GM15510 (cell line): ENCODE results near the gene PRDX5.
A peak's percentile ranks its signal among the peaks of the same experiment; 100 is the strongest.

Source experiments
- POLR2A ChIP-seq: IDR thresholded peaks from 3 replicates; pipeline ENCODE4 v1.6.1; 2011; ENCODE audit warnings: borderline replicate concordance; ENCODE audit not compliant: insufficient read length; ENCODE audit errors: extremely low read depth

PRDX5 gene

DNA sequence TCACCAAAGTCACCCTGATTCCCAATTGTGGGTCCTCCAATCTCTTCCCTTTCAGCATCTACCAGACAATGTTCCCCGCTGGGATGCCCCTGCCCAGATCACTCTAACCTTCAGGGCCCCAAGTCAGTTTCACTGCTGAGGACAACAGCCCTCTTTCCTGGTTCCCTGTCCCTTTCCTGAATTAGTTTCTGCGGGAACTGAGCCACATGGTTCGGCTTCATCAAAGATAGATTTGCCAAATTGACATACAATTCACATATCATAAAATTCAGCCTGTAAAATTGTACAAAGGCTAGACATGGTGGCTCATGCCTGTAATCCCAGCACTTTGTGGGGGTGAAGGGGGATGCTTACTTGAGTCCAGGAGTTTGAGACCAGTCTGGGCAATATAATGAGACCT, 10.1 kb downstream of the PRDX5 start:
- no peak for TF ChIP-seq POLR2A

DNA sequence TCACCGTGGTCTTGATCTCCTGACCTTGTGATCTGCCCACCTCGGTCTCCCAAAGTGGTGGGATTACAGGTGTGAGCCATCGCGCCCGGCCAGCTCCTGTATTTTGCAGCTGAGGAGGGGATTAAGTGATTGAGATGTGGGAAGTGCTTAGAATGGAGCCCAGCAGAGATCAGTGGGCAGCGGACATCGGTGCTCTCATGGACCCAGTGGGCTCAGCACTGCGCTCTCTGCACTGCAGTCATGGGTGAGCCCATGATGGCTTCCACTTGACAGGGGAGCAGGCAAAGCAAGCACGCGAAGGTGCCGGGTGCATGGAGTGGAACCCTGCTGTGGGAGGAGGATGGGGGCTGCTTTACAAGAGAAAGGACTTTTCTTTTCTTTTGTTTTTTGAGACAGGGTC, 13.0 kb downstream of the PRDX5 start:
- TF ChIP-seq POLR2A = no peak

- no peak for TF ChIP-seq POLR2A
These were observed 13.8 kb downstream of the PRDX5 start for GRCh38 chr11:64331569-64332371.

DNA sequence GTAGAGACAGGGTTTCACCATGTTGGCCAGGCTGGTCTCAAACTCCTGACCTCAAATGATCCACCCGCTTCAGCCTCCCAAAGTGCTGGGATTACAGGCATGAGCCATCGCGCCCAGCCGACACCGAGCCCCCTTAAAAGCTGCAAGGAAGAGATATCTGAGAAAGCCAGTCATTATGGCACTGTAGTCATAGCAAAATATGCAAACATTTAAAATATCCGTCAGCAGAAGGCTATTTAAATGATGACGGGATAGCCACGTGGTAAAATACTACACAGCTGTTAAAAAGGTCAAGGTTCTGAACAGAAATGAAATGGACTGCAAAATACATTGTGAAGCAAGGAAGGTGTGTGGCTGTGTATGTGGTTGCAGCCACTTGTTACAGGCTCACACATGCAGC, 15.6 kb downstream of the PRDX5 start:
- TF ChIP-seq POLR2A = no peak

- TF ChIP-seq POLR2A = no peak
These were observed 17.1 kb downstream of the PRDX5 start for GRCh38 chr11:64334764-64335735.

DNA sequence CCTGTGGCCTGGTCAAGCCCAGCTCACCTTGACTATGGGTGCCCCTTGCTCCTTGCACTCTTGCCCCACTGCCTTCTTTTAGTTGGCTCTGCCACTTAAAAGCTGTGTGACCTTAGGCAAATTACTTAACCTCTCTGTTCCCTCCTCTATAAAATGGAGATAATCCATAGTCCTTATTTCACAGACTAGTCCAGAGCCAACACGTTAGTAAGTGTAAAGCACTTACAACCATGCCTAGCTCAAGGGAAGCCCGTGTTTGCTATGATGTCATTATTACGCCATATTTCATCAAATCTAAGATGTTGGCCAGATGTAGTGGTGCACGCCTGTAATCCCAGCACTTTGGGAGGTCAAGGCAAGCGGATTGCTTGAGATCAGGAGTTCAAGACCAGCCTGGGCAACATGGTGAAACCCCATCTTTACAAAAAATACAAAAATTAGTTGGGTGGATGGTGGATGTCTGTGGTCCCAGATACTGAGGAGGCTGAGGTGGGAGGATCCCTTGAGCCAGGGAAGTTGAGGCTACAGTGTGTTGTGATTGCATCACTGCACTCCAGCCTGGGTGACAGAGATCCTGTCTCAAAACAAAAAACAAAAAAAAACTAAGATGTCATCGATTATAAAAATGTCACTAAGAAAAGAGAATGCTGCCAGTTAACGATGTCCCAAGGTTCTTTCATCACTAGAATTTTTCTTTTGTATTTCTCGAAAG, 19.8 kb downstream of the PRDX5 start:
- no peak for TF ChIP-seq POLR2A

- no peak for TF ChIP-seq POLR2A
These were observed 20.8 kb downstream of the PRDX5 start for GRCh38 chr11:64338716-64339115.

DNA sequence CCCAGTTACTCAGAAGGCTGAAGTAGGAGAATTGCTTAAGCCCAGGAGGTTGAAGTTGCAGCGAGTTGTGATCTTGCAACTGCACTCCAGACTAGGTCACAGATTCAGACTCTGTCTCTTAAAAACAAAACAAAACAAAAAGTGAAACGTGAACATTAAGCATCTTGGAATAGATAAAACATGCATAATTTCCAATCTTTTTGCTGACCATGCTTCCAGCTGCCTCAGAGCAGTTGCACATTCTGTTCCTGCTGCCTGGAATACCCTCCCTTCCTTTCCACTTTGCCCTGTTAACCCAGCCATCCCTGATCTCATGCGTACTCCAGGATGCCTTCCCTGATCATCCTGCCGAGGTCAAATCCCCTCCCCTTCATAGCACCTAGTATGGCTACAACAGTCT, 21.4 kb downstream of the PRDX5 start:
- no peak for TF ChIP-seq POLR2A

GRCh38 chr11:64339754-64340408, 22.0 kb downstream of the PRDX5 start, which contains the start of gene CCDC88B:
Gene CCDC88B (plus strand): TSS chr11:64340204. CDS start chr11:64340267, 63 bp downstream.
- TF ChIP-seq POLR2A = peak; percentile 72

DNA sequence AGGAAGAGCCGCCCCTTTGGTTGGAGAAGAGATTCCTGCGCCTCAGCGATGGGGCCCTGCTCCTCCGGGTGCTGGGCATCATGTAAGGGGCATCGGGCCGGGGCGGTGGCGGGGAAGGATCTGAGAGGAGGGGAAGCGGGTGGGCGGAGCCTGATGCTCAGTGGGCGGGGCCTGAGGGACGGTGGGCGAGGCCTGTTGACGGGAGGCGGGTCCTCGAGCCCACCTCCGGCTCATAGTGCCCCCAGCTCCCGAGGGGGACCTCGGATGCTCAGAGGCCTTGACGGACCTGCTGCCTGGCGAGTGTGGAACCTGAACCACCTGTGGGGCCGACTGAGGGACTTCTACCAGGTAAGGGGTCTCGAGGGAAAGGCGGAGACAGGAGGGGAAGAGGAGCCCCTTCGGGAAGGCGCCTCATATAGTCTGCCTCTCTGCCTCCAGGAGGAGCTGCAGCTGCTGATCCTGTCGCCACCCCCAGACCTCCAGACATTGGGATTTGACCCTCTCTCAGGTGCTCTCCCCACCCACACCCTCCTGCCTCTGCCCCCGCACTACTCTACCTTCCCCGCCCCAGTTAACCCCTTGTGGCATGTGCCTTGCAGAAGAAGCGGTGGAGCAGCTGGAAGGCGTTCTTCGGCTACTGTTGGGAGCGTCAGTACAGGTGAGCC, 22.9 kb downstream of the PRDX5 start:
- TF ChIP-seq POLR2A = no peak

- TF ChIP-seq POLR2A = no peak
These were observed 23.5 kb downstream of the PRDX5 start for GRCh38 chr11:64341429-64341828.

DNA sequence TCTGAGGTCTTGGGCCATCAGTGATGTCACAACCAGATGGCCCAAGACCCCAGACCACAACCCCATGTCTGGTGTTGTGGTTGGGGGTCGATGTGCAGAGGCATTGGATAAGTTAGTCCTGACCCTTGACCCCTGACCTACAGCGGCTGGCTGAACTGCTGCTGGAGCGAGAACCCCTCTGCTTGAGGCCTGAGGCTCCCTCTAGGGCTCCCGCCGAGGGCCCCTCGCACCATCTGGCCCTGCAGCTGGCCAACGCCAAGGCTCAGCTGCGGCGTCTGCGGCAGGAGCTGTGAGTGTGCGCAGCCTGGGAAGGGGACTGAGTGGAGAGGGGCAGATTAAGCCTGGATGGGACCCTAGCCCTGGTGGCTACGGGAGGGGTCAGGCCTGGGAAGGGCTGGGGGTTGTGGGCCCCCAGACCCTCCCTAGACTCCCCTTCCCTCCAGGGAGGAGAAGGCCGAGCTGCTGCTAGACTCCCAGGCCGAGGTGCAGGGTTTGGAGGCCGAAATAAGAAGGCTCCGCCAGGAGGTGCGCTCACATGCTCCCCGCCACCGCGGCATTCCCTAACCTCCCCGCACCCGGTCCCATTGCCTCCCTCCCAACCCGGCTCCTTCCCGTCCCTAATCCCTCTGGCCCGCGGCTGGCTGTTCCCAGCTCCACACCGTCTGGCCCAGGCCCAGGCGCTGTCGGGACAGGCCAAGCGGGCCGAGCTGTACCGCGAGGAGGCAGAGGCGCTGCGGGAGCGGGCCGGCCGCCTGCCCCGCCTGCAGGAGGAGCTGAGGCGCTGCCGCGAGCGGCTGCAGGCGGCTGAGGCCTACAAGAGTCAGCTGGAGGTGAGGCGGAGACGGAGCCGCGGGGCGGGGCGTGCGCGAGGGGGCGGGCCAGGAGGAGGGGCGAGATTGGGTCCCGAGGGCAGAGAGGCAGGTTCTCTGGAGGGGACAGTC, 24.2 kb downstream of the PRDX5 start:
- no peak for TF ChIP-seq POLR2A
